Common myeloid progenitor, CD34-positive (primary cell): ENCODE measurements around the gene PSPH. TPM values are rescaled to one million over a fixed set of nuclear protein-coding genes. Genes with fewer than 3 reads are reported as not detected.
"Not testable (repeated sequence)": the region's sequence is repeated elsewhere in the genome, so short reads cannot be mapped to it uniquely, and the experiment has no call there.

Experiments
- CTCF ChIA-PET: fragments of 350-600 bp; sonication (Branson Sonifier 250); formaldehyde crosslinking; loops from one replicate; lab custom pipeline; 2021; ENCODE audit warnings: antibody characterized with exemption; lab: Charles Lee
- POLR2A ChIA-PET: fragments of 350-600 bp; sonication (Branson Sonifier 250); formaldehyde crosslinking; loops from one replicate; lab custom pipeline; 2021; ENCODE audit warnings: antibody characterized with exemption; lab: Charles Lee
- DNase-seq, 3 donors: peaks; one replicate each; pipeline versions ENCODE4 v3.0.0 to v3.0.0-alpha.2; 2013
- H3K27ac ChIP-seq, 2 experiments: 1 replicate in 1 of 2; 2 replicates in 1 of 2; pipeline ENCODE4 v1.7.0; 2013; ENCODE audit warnings: inconsistent platforms in 2 of 2, low read length in 2 of 2, mild to moderate bottlenecking in 2 of 2, low read depth in 1 of 2, moderate library complexity in 1 of 2; ENCODE audit not compliant: severe bottlenecking in 2 of 2, insufficient read depth in 1 of 2, poor library complexity in 1 of 2
- H3K27me3 ChIP-seq, 5 experiments: replicated peaks in 2 of 5; 1 replicate in 3 of 5; 2 replicates in 2 of 5; pipeline versions ENCODE4 v1.6.1 to v1.7.0; 2013; ENCODE audit warnings: low read length in 4 of 5, mild to moderate bottlenecking in 2 of 5, moderate library complexity in 2 of 5, inconsistent platforms in 1 of 5; ENCODE audit not compliant: insufficient read depth in 5 of 5, control insufficient read depth in 4 of 5
- H3K36me3 ChIP-seq, 4 experiments: 1 replicate in 2 of 4; 2 replicates in 2 of 4; pipeline versions ENCODE4 v1.6.1 to v1.7.0; 2013; ENCODE audit warnings: low read length in 3 of 4, control low read depth in 1 of 4, mild to moderate bottlenecking in 1 of 4; ENCODE audit not compliant: control insufficient read depth in 4 of 4, insufficient read depth in 4 of 4
- H3K4me1 ChIP-seq, 4 experiments: 1 replicate in 3 of 4; 2 replicates in 1 of 4; pipeline versions ENCODE4 v1.6.1 to v1.7.1; 2013; ENCODE audit warnings: low read length in 3 of 4, mild to moderate bottlenecking in 3 of 4, control low read depth in 1 of 4, inconsistent platforms in 1 of 4, moderate library complexity in 1 of 4; ENCODE audit not compliant: control insufficient read depth in 4 of 4, insufficient read depth in 4 of 4; ENCODE audit errors: control extremely low read depth in 1 of 4
- H3K4me3 ChIP-seq, 7 experiments: 1 replicate in 4 of 7; 2 replicates in 3 of 7; pipeline versions ENCODE4 v1.5.1 to v1.7.0; 2013; ENCODE audit warnings: mild to moderate bottlenecking in 7 of 7, low read length in 6 of 7, moderate library complexity in 6 of 7, inconsistent platforms in 2 of 7, low read depth in 2 of 7, control low read depth in 1 of 7; ENCODE audit not compliant: insufficient read depth in 4 of 7, control insufficient read depth in 1 of 7; ENCODE audit errors: extremely low read depth in 1 of 7
- H3K9me3 ChIP-seq, 5 experiments: 1 replicate in 4 of 5; 2 replicates in 1 of 5; pipeline versions ENCODE4 v1.6.1 to v1.7.1; 2013; ENCODE audit warnings: low read length in 4 of 5, mild to moderate bottlenecking in 2 of 5, inconsistent platforms in 1 of 5, low read depth in 1 of 5, moderate library complexity in 1 of 5; ENCODE audit not compliant: control insufficient read depth in 4 of 5, insufficient read depth in 2 of 5; ENCODE audit errors: control extremely low read depth in 1 of 5
- WGBS: methylation state at CpG from one replicate; pipeline ENCODE4 v1.1.5; 2013; ENCODE audit not compliant: insufficient coverage; 5-methylcytosine and 5-hydroxymethylcytosine counted together
- polyA plus RNA-seq: library from polyadenylated mRNA; unstranded; fragments of 120-200 nt; gene quantifications from one replicate; pipeline ENCODE4 v1.2.1, GENCODE V29; 2013

PSPH gene
- 9.8 TPM for polyA plus RNA-seq

DNA sequence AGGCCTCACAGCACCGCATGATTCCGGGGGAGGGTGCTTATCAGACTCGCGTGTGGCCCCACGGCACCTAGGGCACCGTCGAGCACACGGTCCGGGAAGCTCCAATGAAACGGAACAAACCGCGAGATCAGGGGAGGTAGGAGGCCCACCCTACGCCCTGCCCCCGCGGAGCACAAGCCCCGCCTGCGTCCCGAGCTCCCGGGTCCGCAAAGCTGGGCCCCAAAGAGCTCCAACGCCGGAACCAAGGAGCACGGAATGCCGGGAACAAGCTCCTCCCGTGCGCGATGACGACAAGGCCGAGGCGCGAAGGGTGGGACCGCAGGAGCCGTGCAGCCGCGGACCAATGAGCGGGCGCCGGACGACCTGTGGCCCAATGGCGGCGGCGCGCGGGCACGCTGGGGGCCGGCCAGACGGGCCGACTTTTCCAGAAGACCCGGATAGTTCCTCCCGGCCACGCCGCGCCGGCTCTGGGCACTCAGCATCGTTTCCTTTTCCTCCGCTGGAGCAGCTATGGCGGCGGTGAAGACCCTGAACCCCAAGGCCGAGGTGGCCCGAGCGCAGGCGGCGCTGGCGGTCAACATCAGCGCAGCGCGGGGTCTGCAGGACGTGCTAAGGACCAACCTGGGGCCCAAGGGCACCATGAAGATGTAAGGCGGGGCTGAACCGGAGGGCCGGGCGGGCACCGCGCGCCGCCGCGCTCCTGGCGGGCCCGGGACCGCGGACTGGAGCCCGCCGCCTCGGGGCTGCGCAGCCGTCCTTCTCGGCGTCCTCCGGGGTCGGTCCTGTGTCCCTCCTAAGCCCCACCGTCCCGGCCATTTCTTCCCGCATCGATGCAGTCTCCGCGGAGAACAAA, at the start of gene PSPH, which contains the start of gene CCT6A:
TSS of gene PSPH (minus strand) at position 106 of the 853 bp plus-strand sequence. CDS start 30,232 bp downstream, outside the sequence.
TSS of gene CCT6A (plus strand) at position 427 of the 853 bp plus-strand sequence. CDS start at position 511, 84 bp downstream.
- POLR2A ChIA-PET = interaction anchor here (0.5 to 1.3 kb wide), 5 partner anchors 13 to 88 kb away, joined by 3 to 10 read pairs (median 4); partner anchors contain the start of gene SUMF2
- H3K9me3 ChIP-seq = no peaks in the 10 kb centered on the region
- under 1% methylated on average over 97 of the region's 97 CpGs for WGBS
- CTCF ChIA-PET = interaction anchor here (0.6 to 1.9 kb wide), 6 partner anchors 11 to 162 kb away, joined by 3 to 9 read pairs (median 5); partner anchors contain the start of gene SUMF2
- H3K4me3 ChIP-seq = peak within 1 kb of the TSS; percentile 79 to 98 (median 86)
- peak within 1 kb of the TSS; percentile 69 to 91 for H3K27ac ChIP-seq
- peaks cover 5 to 34% (median 21%) of the 10 kb centered on the region in 4 experiments for H3K4me1 ChIP-seq
- H3K36me3 ChIP-seq = peaks cover 9 to 35% (median 23%) of the 10 kb centered on the region in 4 experiments
- DNase-seq = peak; percentile 93 to 95 (median 94)
- H3K27me3 ChIP-seq = no peaks in the 10 kb centered on the region

DNA sequence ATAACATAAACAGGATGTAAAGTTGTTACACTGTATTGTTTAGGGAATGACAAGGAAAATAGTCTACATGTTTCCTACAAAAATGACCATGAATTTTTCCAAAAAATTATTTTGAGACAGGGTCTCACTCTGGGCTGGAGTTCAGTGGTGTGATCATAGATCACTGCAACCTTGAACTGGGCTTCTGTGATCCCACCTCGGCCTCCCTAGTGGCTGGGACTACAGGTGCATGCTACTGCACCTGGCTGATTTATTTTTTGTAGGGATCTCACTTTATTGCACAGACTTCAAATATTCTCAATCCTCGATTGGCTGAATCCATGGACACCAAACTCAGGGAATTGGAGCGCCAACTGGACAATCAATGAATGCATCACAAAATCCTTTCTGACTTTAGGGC, 48.4 kb upstream of the PSPH start:
- Histone ChIP-seq H3K27me3 (no peaks in the 10 kb centered on the region), H3K27ac (no peak overlapping the region), H3K4me1 (peaks cover 0 to 3% (median under 1%) of the 10 kb centered on the region in 4 experiments), H3K4me3 (no peak overlapping the region), H3K36me3 (peaks cover 18 to 50% (median 41%) of the 10 kb centered on the region in 4 experiments), H3K9me3 (no peaks in the 10 kb centered on the region)
- CTCF ChIA-PET = no interaction called here
- 89% methylated on average over 1 of the region's 3 CpGs for WGBS
- no peak for DNase-seq
- POLR2A ChIA-PET = no interaction called here

DNA sequence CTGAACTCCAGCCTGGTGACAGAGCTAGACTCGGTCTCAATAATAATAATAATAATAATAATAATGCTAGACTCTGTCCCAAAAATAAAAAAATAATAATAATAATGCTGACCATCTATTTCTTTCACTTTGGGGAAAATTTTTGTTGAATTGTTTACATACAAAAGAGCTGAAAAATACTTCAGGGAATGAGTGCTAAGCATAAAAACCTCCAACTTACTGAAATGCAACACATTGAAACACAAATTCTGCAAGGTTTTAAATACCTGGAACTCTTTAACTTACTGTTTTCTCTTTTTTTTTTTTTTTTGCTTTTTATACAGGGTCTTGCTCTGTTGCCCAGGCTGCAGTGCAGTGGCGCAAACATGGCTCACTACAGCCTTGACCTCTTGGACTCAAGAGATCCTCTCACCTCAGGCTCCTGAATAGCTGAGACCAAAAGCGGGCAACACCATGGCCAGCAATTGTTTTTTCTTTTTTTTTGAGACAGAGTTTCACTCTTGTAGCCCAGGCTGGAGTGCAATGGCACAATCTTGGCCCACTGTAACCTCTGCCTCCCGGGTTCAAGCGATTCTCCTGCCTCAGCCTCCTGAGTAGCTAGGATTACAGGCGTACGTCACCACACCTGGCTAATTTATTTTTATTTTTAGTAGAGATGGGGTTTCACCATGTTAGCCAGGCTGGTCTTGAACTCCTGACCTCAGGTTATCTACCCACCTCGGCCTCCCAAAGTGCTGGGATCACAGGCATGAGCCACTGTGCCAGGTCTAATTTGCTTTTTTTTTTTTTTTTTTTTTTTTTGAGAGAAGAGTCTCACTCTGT, 47.2 kb upstream of the PSPH start:
- ChIA-PET POLR2A (interaction anchor here (0.6 kb wide), 2 partner anchors 25 to 97 kb away, joined by 3 to 5 read pairs; no protein-coding TSS in a partner anchor), CTCF (interaction anchor here (0.6 to 0.7 kb wide), 2 partner anchors 15 to 84 kb away, joined by 3 read pairs; no protein-coding TSS in a partner anchor)
- H3K4me1 ChIP-seq, H3K27ac ChIP-seq, H3K9me3 ChIP-seq, H3K27me3 ChIP-seq, DNase-seq, H3K4me3 ChIP-seq: not testable (repeated sequence)
- H3K36me3 ChIP-seq = peaks cover 15 to 40% (median 34%) of the 10 kb centered on the region in 4 experiments
- 100% methylated on average over 2 of the region's 8 CpGs for WGBS

DNA sequence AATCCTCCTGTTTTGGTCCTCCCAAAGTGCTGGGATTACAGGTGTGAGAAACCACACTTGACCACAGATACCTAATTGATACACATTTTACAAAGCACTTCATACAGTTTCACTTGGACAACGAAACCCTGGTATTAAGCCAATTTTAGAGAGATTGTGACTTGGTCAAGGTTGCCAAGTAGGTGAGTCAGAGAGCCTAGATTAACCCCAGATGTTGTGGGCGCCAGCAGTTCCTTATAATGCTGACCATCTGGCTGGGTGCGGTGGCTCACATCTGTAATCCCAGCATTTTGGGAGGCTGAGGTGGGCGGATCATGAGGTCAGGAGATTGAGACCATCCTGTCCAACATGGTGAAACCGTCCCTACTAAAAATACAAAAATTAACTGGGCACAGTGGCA, 46.5 kb upstream of the PSPH start:
- no peak for DNase-seq
- Histone ChIP-seq H3K4me3 (no peak overlapping the region), H3K9me3 (no peaks in the 10 kb centered on the region), H3K27ac (no peak overlapping the region), H3K36me3 (peaks cover 15 to 33% (median 29%) of the 10 kb centered on the region in 4 experiments), H3K27me3 (no peaks in the 10 kb centered on the region), H3K4me1 (peaks cover 0 to 3% (median 0%) of the 10 kb centered on the region in 4 experiments)
- POLR2A ChIA-PET = no interaction called here
- WGBS = 100% methylated on average over 2 of the region's 5 CpGs
- CTCF ChIA-PET = interaction anchor here (0.6 kb wide), 1 partner anchor 14 kb away, joined by 3 read pairs; no protein-coding TSS in a partner anchor

DNA sequence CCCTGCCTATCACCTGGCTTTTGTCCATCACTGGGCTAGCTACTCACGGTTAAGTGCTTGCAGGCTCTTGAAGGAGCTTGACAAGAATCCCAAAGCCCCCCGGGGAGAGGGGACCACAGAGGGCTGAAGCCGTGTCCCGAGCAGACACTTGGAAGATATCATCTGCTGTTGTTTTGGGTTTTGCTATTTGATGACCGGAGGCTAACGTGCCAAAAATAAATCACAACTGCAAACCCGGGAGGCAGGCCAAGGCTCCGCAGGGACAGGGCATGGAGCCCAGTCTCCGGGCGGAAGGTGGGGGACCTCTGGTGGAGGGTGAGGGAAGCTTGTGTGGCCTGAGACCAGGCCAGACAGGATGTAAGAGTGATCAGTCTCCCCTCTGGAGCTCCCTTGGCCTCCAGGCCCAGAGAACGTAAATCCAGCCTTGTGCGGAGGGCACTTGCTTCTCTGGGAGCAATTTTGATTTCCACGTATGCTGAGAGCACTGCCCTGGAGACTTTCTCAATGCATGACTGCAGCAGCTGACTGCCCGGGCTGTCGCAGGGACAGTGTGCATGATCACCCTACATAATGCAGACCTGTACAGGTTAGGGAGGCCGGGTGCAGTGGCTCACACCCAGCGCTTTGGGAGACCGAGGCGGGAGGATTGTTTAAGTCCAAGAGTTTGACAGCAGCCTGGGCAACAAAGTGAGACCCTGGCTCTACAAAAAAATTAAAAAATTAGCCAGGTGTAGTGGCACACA, 41.7 kb upstream of the PSPH start, which contains the start of gene PHKG1:
TSS of gene PHKG1 (minus strand) at position 164 of the 743 bp plus-strand sequence. CDS start 4,011 bp downstream, outside the sequence.
- H3K36me3 ChIP-seq = peaks cover 0 to 6% (median 2%) of the 10 kb centered on the region in 4 experiments
- no peak within 1 kb of the TSS for H3K4me3 ChIP-seq
- CTCF ChIA-PET = interaction anchor here (0.5 to 2.6 kb wide), 3 partner anchors 9 to 99 kb away, joined by 3 to 8 read pairs (median 4); no protein-coding TSS in a partner anchor
- no peak within 1 kb of the TSS for H3K27ac ChIP-seq
- peaks cover 0 to 3% (median 0%) of the 10 kb centered on the region in 4 experiments for H3K4me1 ChIP-seq
- H3K27me3 ChIP-seq = no peaks in the 10 kb centered on the region
- no peaks in the 10 kb centered on the region for H3K9me3 ChIP-seq
- POLR2A ChIA-PET = no interaction called here
- WGBS = 91% methylated on average over 11 of the region's 19 CpGs
- no peak for DNase-seq

DNA sequence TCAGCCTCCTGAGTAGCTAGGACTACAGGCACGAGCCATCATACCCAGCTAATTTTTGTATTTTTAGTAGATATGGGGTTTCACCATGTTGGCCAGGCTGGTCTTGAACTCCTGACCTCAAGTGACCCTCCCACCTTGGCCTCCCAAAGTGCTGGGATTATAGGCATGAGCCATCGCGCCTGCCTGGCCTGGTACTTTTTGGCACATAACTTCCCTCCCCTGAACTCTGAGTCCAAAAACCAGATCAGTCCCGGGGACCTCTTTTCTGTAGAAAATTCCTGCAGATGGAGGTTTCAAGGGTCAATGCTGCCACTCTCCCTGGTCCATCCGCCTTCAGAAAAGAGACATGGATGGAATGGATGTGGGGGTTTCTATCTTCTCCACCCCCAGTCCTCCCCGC, 41.1 kb upstream of the PSPH start:
- H3K4me3 ChIP-seq, DNase-seq, H3K27ac ChIP-seq, H3K36me3 ChIP-seq, H3K9me3 ChIP-seq, POLR2A ChIA-PET, H3K27me3 ChIP-seq, H3K4me1 ChIP-seq: not testable (repeated sequence)
- 100% methylated on average over 2 of the region's 6 CpGs for WGBS
- CTCF ChIA-PET = interaction anchor here (0.5 to 2.6 kb wide), 3 partner anchors 9 to 98 kb away, joined by 3 to 8 read pairs (median 4); no protein-coding TSS in a partner anchor
